ENCODE measurements around the gene AOPEP.

GRCh38 chr9:95000821-95001220 lies 274.3 kb downstream of the AOPEP start:
- TF ChIP-seq CTCF (IDR thresholded peaks at IDR 0.05), result no peak
- TF ChIP-seq POLR2AphosphoS5 (IDR thresholded peaks at IDR 0.05; ENCODE audit: low read depth, low read length), result no peak
- no peak for TF ChIP-seq SIN3A (IDR thresholded peaks at IDR 0.05; ENCODE audit: borderline replicate concordance, insufficient read depth, low read depth, low read length)
- TF ChIP-seq TCF7L2 (IDR thresholded peaks at IDR 0.05; ENCODE audit: low read depth, low read length), result no peak

Data from Panc1 (cell line).